Measurements from ENCODE around the gene CFD. TPM values are rescaled to one million over a fixed set of nuclear protein-coding genes. Genes with fewer than 3 reads are reported as not detected.

CFD gene
- total and polyA plus RNA-seq, 4 donors = 4.5 to 20.2 (median 13.6) TPM

GRCh38 chr19:815079-815774, 44.2 kb upstream of the CFD start:
- no peaks in the 10 kb centered on the region for H3K9me3 ChIP-seq (ENCODE audit: control insufficient read depth in 4 of 4, low read length in 3 of 4)
- no peak overlapping the region for H3K27ac ChIP-seq (ENCODE audit: low read depth in 1 of 2, low read length in 2 of 2)
- no peaks in the 10 kb centered on the region for H3K4me1 ChIP-seq (ENCODE audit: control insufficient read depth in 4 of 4, insufficient read depth in 4 of 4, low read length in 3 of 4)
- H3K36me3 ChIP-seq (ENCODE audit: control insufficient read depth in 4 of 4, insufficient read depth in 3 of 4, low read depth in 1 of 4, low read length in 3 of 4) = peaks cover 5 to 20% (median 14%) of the 10 kb centered on the region in 4 donors
- H3K4me3 ChIP-seq (ENCODE audit: low read depth in 1 of 3, low read length in 3 of 3) = no peak overlapping the region
- DNase-seq (ENCODE audit: low spot score) = no peak
- TF ChIP-seq RXRA (IDR thresholded peaks at IDR 0.05) (no peak), HNF4A (conservative IDR thresholded peaks at IDR 0.05) (no peak), YY1 (IDR thresholded peaks at IDR 0.05) (no peak), MAX (IDR thresholded peaks at IDR 0.05) (no peak), CTCF (IDR thresholded peaks at IDR 0.05; ENCODE audit: low read depth, low read length, missing input control) (no peak), GABPA (IDR thresholded peaks at IDR 0.05 in 1 of 2, conservative IDR thresholded peaks at IDR 0.05 in 1 of 2) (no peak), HNF4G (IDR thresholded peaks at IDR 0.05) (no peak), EGR1 (IDR thresholded peaks at IDR 0.05; ENCODE audit: low read depth in 2 of 2) (no peak), FOXA2 (IDR thresholded peaks at IDR 0.05) (no peak), RAD21 (IDR thresholded peaks at IDR 0.05) (no peak), JUND (IDR thresholded peaks at IDR 0.05) (no peak), TAF1 (conservative IDR thresholded peaks at IDR 0.05) (no peak), FOXA1 (IDR thresholded peaks at IDR 0.05) (no peak)
- no peaks in the 10 kb centered on the region for H3K27me3 ChIP-seq (ENCODE audit: control insufficient read depth in 4 of 4, insufficient read depth in 4 of 4, low read length in 3 of 4)
- no peak overlapping the region for H3K9ac ChIP-seq (ENCODE audit: low read depth in 1 of 2, low read length in 2 of 2)
- 95% methylated on average over 47 of the region's 47 CpGs for WGBS

GRCh38 chr19:815775-816499, 43.5 kb upstream of the CFD start:
- no peaks in the 10 kb centered on the region for H3K9me3 ChIP-seq (ENCODE audit: control insufficient read depth in 4 of 4, low read length in 3 of 4)
- H3K27ac ChIP-seq (ENCODE audit: low read depth in 1 of 2, low read length in 2 of 2) = no peak overlapping the region
- H3K4me3 ChIP-seq (ENCODE audit: low read depth in 1 of 3, low read length in 3 of 3) = no peak overlapping the region
- no peak for DNase-seq (ENCODE audit: low spot score)
- TF ChIP-seq YY1 (IDR thresholded peaks at IDR 0.05) (no peak), REST (IDR thresholded peaks at IDR 0.05) (no peak), RAD21 (IDR thresholded peaks at IDR 0.05) (no peak), RXRA (IDR thresholded peaks at IDR 0.05) (no peak), NR2F2 (IDR thresholded peaks at IDR 0.05) (no peak), SP1 (IDR thresholded peaks at IDR 0.05) (no peak), FOXA1 (IDR thresholded peaks at IDR 0.05) (no peak), HNF4A (conservative IDR thresholded peaks at IDR 0.05) (no peak), ZBTB33 (IDR thresholded peaks at IDR 0.05) (no peak), ATF3 (IDR thresholded peaks at IDR 0.05) (no peak), TAF1 (conservative IDR thresholded peaks at IDR 0.05) (no peak), FOXA2 (IDR thresholded peaks at IDR 0.05) (no peak), GABPA (IDR thresholded peaks at IDR 0.05 in 1 of 2, conservative IDR thresholded peaks at IDR 0.05 in 1 of 2) (no peak), MAX (IDR thresholded peaks at IDR 0.05) (no peak), EGR1 (IDR thresholded peaks at IDR 0.05; ENCODE audit: low read depth in 2 of 2) (no peak), JUND (IDR thresholded peaks at IDR 0.05) (no peak), CTCF (IDR thresholded peaks at IDR 0.05; ENCODE audit: low read depth, low read length, missing input control) (no peak), HNF4G (IDR thresholded peaks at IDR 0.05) (no peak)
- no peak overlapping the region for H3K9ac ChIP-seq (ENCODE audit: low read depth in 1 of 2, low read length in 2 of 2)
- H3K36me3 ChIP-seq (ENCODE audit: control insufficient read depth in 4 of 4, insufficient read depth in 3 of 4, low read depth in 1 of 4, low read length in 3 of 4) = peaks cover 2 to 13% (median 10%) of the 10 kb centered on the region in 4 donors
- 97% methylated on average over 13 of the region's 13 CpGs for WGBS
- H3K27me3 ChIP-seq (ENCODE audit: control insufficient read depth in 4 of 4, insufficient read depth in 4 of 4, low read length in 3 of 4) = no peaks in the 10 kb centered on the region
- no peaks in the 10 kb centered on the region for H3K4me1 ChIP-seq (ENCODE audit: control insufficient read depth in 4 of 4, insufficient read depth in 4 of 4, low read length in 3 of 4)
